ENCODE data around the gene LCE2B. TPM values are rescaled to one million over a fixed set of nuclear protein-coding genes. Genes with fewer than 3 reads are reported as not detected.

LCE2B gene
- total RNA-seq, 1 donor from 2014 or later, result not detected

DNA sequence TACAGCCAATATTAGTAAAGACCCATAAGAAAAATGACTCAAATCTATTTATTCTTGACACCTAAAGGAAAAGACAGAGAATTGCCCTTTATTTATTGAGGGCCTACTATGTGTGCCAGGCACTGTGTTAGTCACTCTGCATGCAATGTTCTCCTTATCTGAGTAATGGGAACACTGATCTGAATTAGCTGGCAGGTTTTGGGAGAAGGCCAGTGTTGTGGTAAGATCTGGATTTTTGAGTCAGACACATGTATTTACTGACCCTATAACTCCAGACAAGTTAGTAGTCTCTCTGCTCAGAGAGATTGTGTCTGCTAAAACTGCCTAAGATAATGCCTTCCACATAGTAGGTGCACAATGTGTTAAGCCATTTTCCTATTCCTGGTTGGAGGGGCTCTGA, 39.3 kb downstream of the LCE2B start:
- no peaks in the 10 kb centered on the region for H3K4me1 ChIP-seq (ENCODE audit: control insufficient read depth in 3 of 3, insufficient read depth in 3 of 3, low read length in 3 of 3)
- H3K36me3 ChIP-seq (ENCODE audit: control insufficient read depth in 3 of 3, insufficient read depth in 3 of 3, low read length in 3 of 3), result no peaks in the 10 kb centered on the region
- H3K27me3 ChIP-seq (ENCODE audit: control insufficient read depth in 3 of 3, insufficient read depth in 3 of 3, low read length in 3 of 3), result no peaks in the 10 kb centered on the region
- H3K27ac ChIP-seq (ENCODE audit: low read depth, low read length), result no peak overlapping the region
- H3K9me3 ChIP-seq (ENCODE audit: control insufficient read depth in 3 of 3, low read length in 3 of 3), result no peaks in the 10 kb centered on the region
- no peak overlapping the region for H3K4me3 ChIP-seq (ENCODE audit: low read length in 3 of 3)
- H3K9ac ChIP-seq (ENCODE audit: low read depth in 1 of 3, low read length in 3 of 3), result no peak overlapping the region

DNA sequence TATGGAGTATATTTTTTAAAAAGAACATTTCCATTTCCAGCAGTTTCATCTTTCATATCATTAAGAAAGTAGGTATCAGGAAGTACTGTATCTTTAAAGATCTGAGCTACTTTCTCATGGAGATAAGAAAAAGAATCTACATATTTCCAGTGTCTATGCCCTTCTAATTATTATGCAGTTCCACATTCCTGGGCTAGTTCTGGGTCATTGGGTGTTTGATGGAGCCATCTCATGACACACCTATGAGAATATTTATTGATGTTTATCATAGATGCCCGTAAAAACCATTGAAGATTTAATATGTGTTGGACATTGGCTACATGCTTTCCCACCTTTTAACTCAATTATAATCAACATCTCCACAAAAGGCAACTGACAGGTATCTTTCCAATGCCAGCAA, 43.1 kb downstream of the LCE2B start:
- no peaks in the 10 kb centered on the region for H3K36me3 ChIP-seq (ENCODE audit: control insufficient read depth in 3 of 3, insufficient read depth in 3 of 3, low read length in 3 of 3)
- H3K9ac ChIP-seq (ENCODE audit: low read depth in 1 of 3, low read length in 3 of 3), result no peak overlapping the region
- no peaks in the 10 kb centered on the region for H3K27me3 ChIP-seq (ENCODE audit: control insufficient read depth in 3 of 3, insufficient read depth in 3 of 3, low read length in 3 of 3)
- no peaks in the 10 kb centered on the region for H3K9me3 ChIP-seq (ENCODE audit: control insufficient read depth in 3 of 3, low read length in 3 of 3)
- H3K4me3 ChIP-seq (ENCODE audit: low read length in 3 of 3), result no peak overlapping the region
- no peak overlapping the region for H3K27ac ChIP-seq (ENCODE audit: low read depth, low read length)
- no peaks in the 10 kb centered on the region for H3K4me1 ChIP-seq (ENCODE audit: control insufficient read depth in 3 of 3, insufficient read depth in 3 of 3, low read length in 3 of 3)

DNA sequence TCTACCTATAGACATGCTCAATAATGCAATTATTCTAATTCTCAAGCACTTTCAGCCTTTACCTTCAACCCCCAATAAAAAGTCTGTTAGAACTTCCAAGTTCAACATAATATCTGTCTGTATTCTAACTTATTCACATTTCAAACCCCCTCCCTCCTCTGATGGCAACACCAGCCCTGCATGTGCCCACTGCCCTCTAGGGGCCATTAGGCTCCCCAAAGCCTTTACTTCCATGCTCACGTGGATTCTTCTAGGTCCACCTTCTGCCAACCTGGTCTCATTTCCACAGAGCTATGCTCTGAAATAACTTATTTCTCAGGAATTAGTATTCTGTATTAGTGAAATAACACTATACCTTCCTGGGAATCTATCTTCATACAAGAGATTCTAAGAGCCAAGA, 49.7 kb downstream of the LCE2B start:
- no peaks in the 10 kb centered on the region for H3K4me1 ChIP-seq (ENCODE audit: control insufficient read depth in 3 of 3, insufficient read depth in 3 of 3, low read length in 3 of 3)
- no peak overlapping the region for H3K9ac ChIP-seq (ENCODE audit: low read depth in 1 of 3, low read length in 3 of 3)
- no peak overlapping the region for H3K4me3 ChIP-seq (ENCODE audit: low read length in 3 of 3)

More for the DNA sequence above, 49.7 kb downstream of the LCE2B start:
- Histone ChIP-seq H3K36me3 (ENCODE audit: control insufficient read depth in 3 of 3, insufficient read depth in 3 of 3, low read length in 3 of 3) (no peaks in the 10 kb centered on the region), H3K27me3 (ENCODE audit: control insufficient read depth in 3 of 3, insufficient read depth in 3 of 3, low read length in 3 of 3) (no peaks in the 10 kb centered on the region), H3K27ac (ENCODE audit: low read depth, low read length) (no peak overlapping the region), H3K9me3 (ENCODE audit: control insufficient read depth in 3 of 3, low read length in 3 of 3) (no peaks in the 10 kb centered on the region)

Other genes starting within 250 kb of the LCE2B start
- not detected for gene LCE5A, start 175.3 kb upstream of the LCE2B start, total RNA-seq
- gene CRCT1, start 171.6 kb upstream of the LCE2B start, total RNA-seq, result not detected
- not detected for gene LCE3E, start 119.3 kb upstream of the LCE2B start, total RNA-seq
- not detected for gene LCE3D, start 105.6 kb upstream of the LCE2B start, total RNA-seq
- gene LCE3C, start 85.9 kb upstream of the LCE2B start, total RNA-seq, result not detected
- gene LCE3B, start 72.3 kb upstream of the LCE2B start, total RNA-seq, result not detected
- gene LCE3A, start 63.0 kb upstream of the LCE2B start, total RNA-seq, result not detected
- gene LCE2D, start 22.7 kb upstream of the LCE2B start, total RNA-seq, result not detected
- not detected for gene LCE2C, start 10.8 kb upstream of the LCE2B start, total RNA-seq
- gene LCE2A, start 12.2 kb downstream of the LCE2B start, total RNA-seq, result not detected
- gene LCE4A, start 22.0 kb downstream of the LCE2B start, total RNA-seq, result not detected
- not detected for gene KPRP, start 71.9 kb downstream of the LCE2B start, total RNA-seq
- not detected for gene LCE1F, start 89.0 kb downstream of the LCE2B start, total RNA-seq
- not detected for gene LCE1E, start 100.1 kb downstream of the LCE2B start, total RNA-seq
- gene LCE1D, start 110.6 kb downstream of the LCE2B start, total RNA-seq, result not detected
- gene LCE1C, start 120.5 kb downstream of the LCE2B start, total RNA-seq, result not detected
- gene LCE1B, start 125.8 kb downstream of the LCE2B start, total RNA-seq, result not detected
- gene LCE1A, start 141.3 kb downstream of the LCE2B start, total RNA-seq, result not detected
- gene LCE6A, start 156.7 kb downstream of the LCE2B start, total RNA-seq, result not detected
- gene LCE7A, start 173.9 kb downstream of the LCE2B start, total RNA-seq, result not detected
- gene SMCP, start 192.2 kb downstream of the LCE2B start, total RNA-seq, result not detected
- not detected for gene IVL, start 222.4 kb downstream of the LCE2B start, total RNA-seq

Data from skeletal muscle tissue (tissue), 4 donors.